HG02938 (cell line): Measurements from ENCODE around the gene SPEG.

Experiments
- ATAC-seq: cut with Tn5 transposase; IDR thresholded peaks from one replicate; pipeline ENCODE4 v1.9.1; 2021; ENCODE audit warnings: mild to moderate bottlenecking, moderate library complexity; ENCODE audit not compliant: unreplicated experiment

SPEG gene

GRCh38 chr2:219493086-219493485, 58.4 kb downstream of the SPEG start:
- no peak for ATAC-seq

- ATAC-seq, result no peak
Observed at GRCh38 chr2:219494952-219495530, 60.4 kb downstream of the SPEG start.

DNA sequence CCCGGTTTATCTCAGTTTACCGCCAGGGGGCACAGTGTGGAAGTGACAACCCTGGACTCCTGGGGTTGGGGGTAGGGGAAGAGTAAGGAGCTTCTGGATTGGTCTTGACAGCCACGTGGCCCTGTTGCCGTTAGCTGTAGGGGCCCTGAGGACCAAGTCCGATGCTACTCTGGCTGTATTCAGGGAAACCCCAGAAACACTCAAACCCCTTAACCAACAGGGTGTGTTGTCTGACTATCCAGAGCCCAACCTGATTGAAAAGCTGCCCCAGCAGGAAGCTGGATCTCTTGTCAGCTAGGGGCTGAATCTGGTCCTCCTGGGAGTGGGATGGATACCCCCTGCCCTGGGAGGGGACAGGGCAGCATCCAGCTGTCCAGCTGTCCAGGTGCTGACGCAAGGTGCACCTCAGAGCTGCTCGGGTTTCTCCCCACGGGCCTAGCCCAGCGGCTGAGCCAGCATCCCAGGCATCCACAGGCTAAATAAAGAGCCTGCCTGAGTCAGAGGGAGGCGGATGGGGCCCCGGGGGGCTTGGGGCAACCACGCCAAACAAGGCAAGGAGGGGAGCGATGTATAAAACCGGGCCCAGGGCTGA, 61.0 kb downstream of the SPEG start:
- ATAC-seq, result no peak

DNA sequence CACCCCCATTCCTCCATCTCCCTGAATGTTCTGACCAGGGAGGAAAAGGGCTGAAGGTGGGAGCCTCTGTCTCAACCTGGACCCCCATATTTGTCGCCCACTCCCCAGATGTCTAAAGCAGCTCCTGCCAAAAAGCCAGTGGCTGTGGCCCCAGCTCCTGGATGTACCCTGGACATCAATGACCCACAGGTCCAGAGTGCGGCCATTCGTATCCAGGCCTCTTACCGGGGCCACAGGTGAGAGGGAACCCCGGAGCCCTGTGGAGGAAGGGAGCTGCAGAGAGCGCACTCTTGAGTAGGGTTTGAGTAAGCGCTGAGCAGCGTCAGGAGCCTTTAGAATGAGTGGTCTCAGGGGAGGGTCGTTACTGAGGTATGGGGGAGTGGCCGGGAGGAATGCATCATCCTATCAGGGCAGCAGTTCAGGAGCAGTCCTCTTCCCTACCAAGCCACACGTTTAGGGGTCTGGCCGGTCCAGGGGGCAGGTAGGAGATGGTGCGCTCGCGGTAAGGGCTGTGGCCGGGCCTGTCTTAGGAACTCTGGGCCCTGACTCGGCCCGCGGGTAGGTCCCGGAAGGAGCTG, 61.7 kb downstream of the SPEG start:
- no peak for ATAC-seq

DNA sequence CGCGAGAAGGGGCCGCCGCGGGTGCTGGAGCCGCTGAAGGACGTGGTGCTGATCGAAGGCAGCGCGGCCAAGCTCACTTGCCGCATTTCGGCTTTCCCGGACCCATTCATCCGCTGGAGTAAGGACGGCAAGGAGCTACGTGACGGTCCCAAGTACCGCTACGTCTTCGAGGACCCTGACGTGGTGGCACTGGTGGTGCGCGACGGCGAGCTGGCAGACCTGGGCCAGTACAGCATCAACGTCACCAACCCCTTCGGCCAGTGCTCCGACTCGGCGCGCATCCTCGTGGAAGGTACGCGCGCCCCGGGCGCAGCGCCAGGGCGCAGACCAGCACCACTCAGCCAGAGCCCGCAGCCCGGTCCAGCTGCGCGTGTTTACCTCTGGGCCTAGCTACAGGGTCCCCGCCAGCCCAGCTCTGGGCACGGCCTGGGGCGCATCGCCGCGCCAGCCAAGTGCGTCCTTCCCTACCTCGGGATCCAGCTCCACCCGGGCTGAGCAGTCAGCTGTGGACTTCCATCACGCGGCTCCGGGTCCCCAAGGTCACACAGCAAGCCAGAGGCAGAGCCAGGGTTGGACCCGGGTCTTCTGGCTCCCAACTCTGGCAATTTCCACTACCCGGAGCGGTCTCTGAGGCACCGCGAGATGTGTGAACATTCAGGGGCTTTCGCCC, 62.3 kb downstream of the SPEG start:
- ATAC-seq, result no peak

DNA sequence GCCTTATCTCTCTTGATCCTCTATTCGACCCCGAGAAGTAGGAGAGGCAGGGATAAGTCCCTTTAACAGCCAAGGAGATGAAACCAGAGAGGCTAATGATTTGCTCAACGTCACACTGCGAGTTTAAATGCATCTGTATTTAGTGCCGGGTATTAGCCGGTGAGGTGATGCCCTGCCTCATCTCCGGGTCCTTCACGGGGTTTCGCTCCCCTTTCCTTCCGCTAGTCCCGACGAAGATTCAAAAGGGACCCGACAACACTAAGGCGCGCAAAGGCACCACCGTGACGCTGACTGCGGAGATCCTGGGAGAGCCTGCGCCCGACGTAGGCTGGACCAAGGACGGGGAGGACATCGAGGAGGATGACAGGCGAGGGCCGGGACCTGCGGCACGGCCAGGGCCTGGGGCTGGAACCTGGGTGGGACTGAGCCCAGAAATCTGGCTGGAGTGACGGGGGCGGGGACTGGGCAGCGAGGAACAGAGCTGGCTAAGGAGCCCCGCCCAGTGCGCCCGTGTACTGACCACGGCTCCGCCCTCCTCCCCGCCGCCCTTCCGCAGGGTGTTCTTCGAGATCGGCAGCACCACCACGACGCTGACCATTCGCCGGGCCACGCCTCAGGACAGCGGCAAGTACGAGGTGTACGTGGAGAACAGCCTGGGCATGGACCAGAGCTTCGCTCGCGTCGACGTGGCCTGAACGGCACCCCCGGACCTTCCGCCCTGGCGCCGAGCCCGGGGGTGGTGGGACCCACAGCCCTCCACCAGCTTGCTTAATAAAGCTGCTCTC, 63.0 kb downstream of the SPEG start:
- ATAC-seq, result peak; percentile 2

- peak; percentile 98 for ATAC-seq
Observed at GRCh38 chr2:219498280-219499057, 63.8 kb downstream of the SPEG start, which contains the start of gene GMPPA. Gene GMPPA, plus strand, starts transcription at chr2:219498891. Its CDS starts 1,085 bp downstream, at chr2:219499976.

GRCh38 chr2:219499058-219499307, 64.3 kb downstream of the SPEG start:
- no peak for ATAC-seq

- no peak for ATAC-seq
Observed at GRCh38 chr2:219499555-219499954, 64.9 kb downstream of the SPEG start.

- ATAC-seq, result no peak
Observed at GRCh38 chr2:219500135-219500534, 65.5 kb downstream of the SPEG start.

DNA sequence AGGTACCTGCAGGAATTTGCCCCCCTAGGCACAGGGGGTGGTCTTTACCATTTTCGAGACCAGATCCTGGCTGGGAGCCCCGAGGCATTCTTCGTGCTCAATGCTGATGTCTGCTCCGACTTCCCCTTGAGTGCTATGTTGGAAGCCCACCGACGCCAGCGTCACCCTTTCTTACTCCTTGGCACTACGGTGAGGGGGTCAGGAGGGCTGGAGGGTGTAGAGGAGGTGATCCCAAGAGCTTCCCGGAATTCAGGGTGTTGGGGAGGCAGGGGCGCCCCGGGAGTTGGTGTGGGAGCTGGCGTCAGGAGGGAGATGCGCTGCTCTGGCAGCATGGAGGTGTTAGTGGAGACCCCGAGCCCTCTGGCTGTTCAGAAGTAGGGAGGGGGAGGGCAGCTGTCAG, 67.2 kb downstream of the SPEG start:
- ATAC-seq, result no peak

DNA sequence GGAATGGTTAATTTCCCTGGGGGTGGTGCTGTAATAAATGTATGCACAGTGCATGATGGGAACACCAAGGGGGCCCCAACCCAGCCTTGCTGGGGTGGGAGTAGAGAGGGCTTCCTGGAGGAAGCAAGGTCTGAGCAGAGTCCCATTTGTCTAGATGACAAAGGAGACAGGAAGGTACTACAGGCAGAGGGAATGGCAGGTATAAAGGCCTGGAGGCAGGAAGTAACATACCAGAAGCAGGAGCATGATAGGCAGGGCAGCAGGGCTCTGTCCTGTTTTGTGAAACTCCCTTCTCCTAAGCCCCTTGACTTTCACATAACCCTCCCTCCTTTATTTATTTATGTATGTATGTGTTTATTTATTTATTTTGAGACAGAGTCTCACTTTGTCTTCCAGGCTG, 68.0 kb downstream of the SPEG start:
- no peak for ATAC-seq

- no peak for ATAC-seq
Observed at GRCh38 chr2:219505585-219505984, 70.9 kb downstream of the SPEG start.

- ATAC-seq, result no peak
Observed at GRCh38 chr2:219506153-219506801, 71.6 kb downstream of the SPEG start.

DNA sequence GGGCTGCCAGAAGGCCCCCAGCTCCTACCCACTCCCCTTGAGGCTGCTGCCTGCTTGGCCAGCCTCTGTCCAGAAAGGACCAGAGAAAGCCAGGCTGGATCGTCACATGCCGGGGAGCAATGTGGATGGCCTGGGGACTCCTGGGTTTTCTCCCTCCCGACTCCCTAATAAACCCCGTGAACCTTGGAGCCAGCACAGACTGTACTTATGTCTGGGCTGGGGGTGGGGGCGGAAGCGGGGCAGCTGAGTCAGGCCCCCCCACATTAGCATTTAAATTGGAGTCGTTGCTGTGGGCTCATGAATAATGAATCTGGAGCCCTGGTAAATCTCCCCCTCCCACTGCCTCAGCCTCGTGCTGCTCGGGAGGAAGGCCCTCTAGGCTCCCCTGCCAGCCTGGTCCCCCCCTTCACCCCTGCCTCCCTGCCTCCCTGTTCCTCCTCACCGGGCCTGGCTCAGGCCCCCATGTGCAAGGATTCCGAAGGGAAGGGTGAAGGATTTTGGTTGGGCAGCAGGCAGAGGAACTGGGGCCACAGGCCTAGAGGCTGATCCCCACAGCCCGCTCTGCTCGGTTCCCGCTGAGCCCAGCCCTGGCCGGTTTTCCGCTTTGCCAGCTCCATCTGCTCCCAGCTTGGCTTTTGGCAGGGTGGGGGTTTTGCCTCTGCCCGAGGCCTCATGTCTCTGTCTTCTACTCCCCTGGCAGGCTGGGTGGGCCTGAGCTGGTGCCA, 72.3 kb downstream of the SPEG start:
- no peak for ATAC-seq

DNA sequence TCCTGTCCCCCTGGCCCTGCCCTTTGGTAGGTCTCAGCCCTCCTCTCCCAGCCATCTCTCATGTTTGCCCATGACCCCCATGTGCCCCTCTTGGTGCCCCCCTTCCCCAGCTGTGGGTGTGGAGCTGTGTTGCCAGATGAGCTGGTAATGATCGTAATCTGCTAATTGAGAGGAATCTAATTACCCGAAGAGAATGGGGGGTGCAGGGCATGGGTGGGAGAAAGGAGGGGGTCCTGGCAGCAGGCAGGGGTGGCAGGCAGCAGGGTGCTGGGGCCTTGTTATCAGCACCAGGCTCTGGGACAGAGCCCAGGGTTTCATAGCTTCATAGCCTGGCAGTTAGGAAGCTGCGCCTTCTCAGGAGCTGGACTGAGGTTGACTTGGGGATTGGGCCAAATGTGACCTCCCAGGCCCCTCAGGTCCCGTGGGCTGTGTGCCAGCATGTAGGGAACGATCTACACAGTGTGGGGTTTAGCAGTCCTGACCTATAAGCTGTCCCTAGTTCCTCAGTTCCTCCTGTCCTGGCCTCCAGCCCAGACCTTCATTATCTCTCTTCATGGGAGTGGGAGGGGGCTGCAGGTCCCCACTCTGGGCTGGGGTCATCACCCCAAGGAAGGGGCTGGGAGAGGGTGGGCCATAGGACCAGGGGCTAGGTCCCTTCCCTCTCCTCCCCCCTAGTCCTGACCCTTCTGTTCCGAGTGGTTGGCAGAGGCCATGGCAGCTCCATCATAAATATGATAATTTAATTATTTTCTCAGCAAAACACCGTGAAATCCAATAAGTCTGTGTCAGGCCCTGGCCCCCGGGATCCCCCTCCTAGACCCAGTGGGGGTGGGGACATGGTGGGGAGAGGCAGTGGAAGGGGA, 73.2 kb downstream of the SPEG start:
- ATAC-seq, result no peak

- no peak for ATAC-seq
Observed at GRCh38 chr2:219508444-219508734, 73.7 kb downstream of the SPEG start.

GRCh38 chr2:219508971-219509779, 74.5 kb downstream of the SPEG start:
- peak; percentile 12 for ATAC-seq
